Neuronal stem cell (in vitro differentiated cells): ENCODE data around the gene FILIP1L.

ENCODE experiments used
- DNase-seq: peaks from one replicate; pipeline ENCODE4 v3.0.0-alpha.2; 2013; ENCODE audit warnings: low spot score
- H2AFZ ChIP-seq: one replicate; pipeline ENCODE4 v1.6.1; 2013; ENCODE audit warnings: mild to moderate bottlenecking, low read length, inconsistent platforms
- H2AK5ac ChIP-seq: 2 replicates; pipeline ENCODE4 v1.6.1; 2013; ENCODE audit warnings: low read depth, mild to moderate bottlenecking, inconsistent platforms, low read length, moderate library complexity, mixed read lengths
- H2BK120ac ChIP-seq: 2 replicates; pipeline ENCODE4 v1.6.1; 2013; ENCODE audit warnings: low read depth, mild to moderate bottlenecking, inconsistent platforms, low read length, moderate library complexity, mixed read lengths
- H2BK12ac ChIP-seq: one replicate; pipeline ENCODE4 v1.6.1; 2013; ENCODE audit warnings: low read length, inconsistent platforms
- H2BK15ac ChIP-seq: 2 replicates; pipeline ENCODE4 v1.6.1; 2013; ENCODE audit warnings: mild to moderate bottlenecking, low read length, inconsistent platforms, mixed read lengths
- H2BK5ac ChIP-seq: one replicate; pipeline ENCODE4 v1.6.1; 2013; ENCODE audit warnings: inconsistent platforms, mild to moderate bottlenecking, low read length, moderate library complexity
- H3K14ac ChIP-seq: one replicate; pipeline ENCODE4 v1.6.1; 2013; ENCODE audit warnings: low read length, inconsistent platforms
- H3K18ac ChIP-seq: 2 replicates; pipeline ENCODE4 v1.6.1; 2013; ENCODE audit warnings: low read length, inconsistent platforms
- H3K23ac ChIP-seq: 2 replicates; pipeline ENCODE4 v1.6.1; 2013; ENCODE audit warnings: low read depth, mild to moderate bottlenecking, mixed read lengths, low read length, inconsistent platforms; ENCODE audit not compliant: poor library complexity
- H3K27ac ChIP-seq: replicated peaks from 3 replicates; pipeline ENCODE4 v1.5.1; 2013; ENCODE audit warnings: low read length, inconsistent platforms
- H3K27me3 ChIP-seq, 3 experiments: 2 replicates each; pipeline ENCODE4 v1.6.1; 2013; ENCODE audit warnings: low read length in 3 of 3, mild to moderate bottlenecking in 2 of 3, inconsistent platforms in 1 of 3, low read depth in 1 of 3, mixed read lengths in 1 of 3, moderate library complexity in 1 of 3; ENCODE audit not compliant: control insufficient read depth in 3 of 3, insufficient read depth in 3 of 3
- H3K36me3 ChIP-seq, 2 donors: replicated peaks in 1 of 2; 2 replicates each; pipeline ENCODE4 v1.6.1; 2013; ENCODE audit warnings: low read length in 2 of 2; ENCODE audit not compliant: control insufficient read depth in 2 of 2, insufficient read depth in 2 of 2
- H3K4ac ChIP-seq: 2 replicates; pipeline ENCODE4 v1.6.1; 2013; ENCODE audit warnings: inconsistent platforms, mild to moderate bottlenecking, low read length, moderate library complexity
- H3K4me1 ChIP-seq, 2 donors: 1 replicate in 1 of 2; 2 replicates in 1 of 2; pipeline ENCODE4 v1.6.1; 2013; ENCODE audit warnings: low read length in 2 of 2, low read depth in 1 of 2; ENCODE audit not compliant: control insufficient read depth in 2 of 2, insufficient read depth in 1 of 2
- H3K4me2 ChIP-seq: one replicate; pipeline ENCODE4 v1.6.1; 2013; ENCODE audit warnings: mild to moderate bottlenecking, low read length, inconsistent platforms; ENCODE audit not compliant: insufficient read depth, poor library complexity, severe bottlenecking
- H3K4me3 ChIP-seq, 2 donors: 2 replicates each; pipeline ENCODE4 v1.5.1; 2013; ENCODE audit warnings: low read length in 2 of 2, mild to moderate bottlenecking in 2 of 2, inconsistent platforms in 1 of 2, moderate library complexity in 1 of 2
- H3K79me1 ChIP-seq: one replicate; pipeline ENCODE4 v1.6.1; 2013; ENCODE audit warnings: low read depth, mild to moderate bottlenecking, inconsistent platforms, low read length, moderate library complexity
- H3K9ac ChIP-seq: one replicate; pipeline ENCODE4 v1.6.1; 2013; ENCODE audit warnings: mild to moderate bottlenecking, low read depth, low read length, inconsistent platforms; ENCODE audit not compliant: poor library complexity
- H3K9me3 ChIP-seq, 2 donors: replicated peaks in 1 of 2; 2 replicates each; pipeline versions ENCODE3 to v1.6.1; 2013; ENCODE audit warnings: low read length in 2 of 2, mild to moderate bottlenecking in 2 of 2, inconsistent platforms in 1 of 2, low read depth in 1 of 2, mixed read lengths in 1 of 2, moderate library complexity in 1 of 2; ENCODE audit not compliant: control insufficient read depth in 2 of 2, insufficient read depth in 1 of 2
- H4K8ac ChIP-seq: one replicate; pipeline ENCODE4 v1.6.1; 2013; ENCODE audit warnings: low read depth, mild to moderate bottlenecking, inconsistent platforms, low read length, moderate library complexity
- H4K91ac ChIP-seq: one replicate; pipeline ENCODE4 v1.6.1; 2013; ENCODE audit warnings: low read length, low read depth, mild to moderate bottlenecking, inconsistent platforms; ENCODE audit not compliant: poor library complexity
- WGBS, 2 donors: extraction: QIAGEN DNeasy Blood & Tissue Kit; methylation state at CpG; one replicate each; pipeline ENCODE4 v1.1.7; 2013; ENCODE audit warnings: missing lambda C conversion rate in 2 of 2, mixed read lengths in 1 of 2; ENCODE audit not compliant: insufficient read length in 2 of 2, insufficient replicate concordance in 1 of 2; ENCODE audit errors: extremely low coverage in 2 of 2; 5-methylcytosine and 5-hydroxymethylcytosine counted together

FILIP1L gene

DNA sequence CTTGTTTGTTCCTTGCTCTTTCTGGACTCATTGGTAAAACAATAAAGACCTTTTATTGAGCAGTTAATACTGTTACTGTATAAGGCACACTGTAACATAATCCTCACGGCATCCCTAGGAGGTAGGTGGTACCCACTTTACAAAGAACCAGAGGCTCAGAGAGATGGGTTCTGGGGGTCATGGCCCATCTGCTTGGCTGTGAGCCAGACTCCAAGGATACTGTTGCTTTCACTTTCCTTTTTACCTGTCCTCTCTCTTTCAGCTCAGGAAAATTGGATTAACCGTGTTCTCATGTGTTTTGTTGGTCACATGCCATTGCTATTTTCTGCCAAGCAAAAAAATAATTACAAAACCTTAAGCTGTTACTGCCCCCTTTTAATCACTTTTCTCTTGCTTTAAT lies 34.8 kb upstream of the FILIP1L start:
- peaks cover 0 to 7% of the 10 kb centered on the region in 2 donors for H3K36me3 ChIP-seq

DNA sequence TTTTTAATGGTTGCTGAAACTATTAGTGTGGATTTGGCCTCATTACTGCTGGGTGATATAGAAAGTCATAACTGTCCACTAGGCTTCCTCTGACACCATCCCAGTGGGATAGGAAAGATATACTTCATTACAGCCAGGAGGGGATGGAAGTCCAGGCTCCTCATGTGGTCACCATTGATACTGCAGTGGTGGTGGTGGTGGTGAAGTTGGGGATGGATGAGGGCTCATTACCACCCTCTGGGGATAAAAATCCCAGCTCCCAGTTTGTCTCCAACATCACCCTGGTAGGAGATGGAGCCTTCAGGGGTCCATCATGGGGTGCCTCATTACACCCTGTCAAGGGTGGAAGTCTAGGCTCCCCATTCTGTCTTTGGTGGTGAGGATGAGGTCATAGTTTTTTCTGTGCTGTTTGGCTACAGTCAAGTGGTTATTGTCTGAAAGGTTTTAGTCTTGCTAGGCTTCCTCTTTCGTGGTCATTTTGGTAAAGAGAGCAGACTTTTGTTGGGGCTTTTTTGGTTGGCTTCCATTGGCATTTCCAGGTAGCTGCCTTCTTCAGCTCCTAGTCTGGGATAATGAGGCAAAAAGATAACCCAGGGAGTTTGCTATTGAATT lies 30.1 kb upstream of the FILIP1L start:
- Histone ChIP-seq H3K4ac (no peak overlapping the region), H2BK15ac (no peak overlapping the region), H3K14ac (no peak overlapping the region), H2BK12ac (no peak overlapping the region), H2BK120ac (no peak overlapping the region), H2BK5ac (no peak overlapping the region), H4K8ac (no peak overlapping the region), H3K36me3 (peaks cover 0 to 2% of the 10 kb centered on the region in 2 donors), H2AFZ (no peak overlapping the region), H3K23ac (no peak overlapping the region), H3K4me3 (no peak overlapping the region), H3K9ac (no peak overlapping the region), H3K27ac (no peak overlapping the region), H3K79me1 (no peaks in the 10 kb centered on the region), H4K91ac (no peak overlapping the region), H3K4me1 (no peaks in the 10 kb centered on the region), H3K9me3 (peaks cover 0 to 9% of the 10 kb centered on the region in 2 donors), H3K4me2 (no peak overlapping the region), H2AK5ac (no peak overlapping the region), H3K18ac (no peak overlapping the region), H3K27me3 (no peaks in the 10 kb centered on the region)
- DNase-seq = no peak
- no CpG with 5 or more reads among the region's 1 CpG for WGBS, 2 donors

More for the DNA sequence above, 34.8 kb upstream of the FILIP1L start:
- Histone ChIP-seq H3K4me3 (no peak overlapping the region), H3K23ac (no peak overlapping the region), H3K27me3 (no peaks in the 10 kb centered on the region), H2BK120ac (no peak overlapping the region), H4K91ac (no peak overlapping the region), H3K4ac (no peak overlapping the region), H4K8ac (no peak overlapping the region), H2BK12ac (no peak overlapping the region), H3K27ac (no peak overlapping the region), H3K4me1 (no peaks in the 10 kb centered on the region), H2BK5ac (no peak overlapping the region), H2BK15ac (no peak overlapping the region), H3K79me1 (no peaks in the 10 kb centered on the region), H2AFZ (no peak overlapping the region), H3K9me3 (peaks cover 0 to 1% of the 10 kb centered on the region in 2 donors), H3K4me2 (no peak overlapping the region), H3K18ac (no peak overlapping the region), H2AK5ac (no peak overlapping the region), H3K14ac (no peak overlapping the region), H3K9ac (no peak overlapping the region)
- DNase-seq = no peak
- no CpG with 5 or more reads among the region's 2 CpGs for WGBS, 2 donors

DNA sequence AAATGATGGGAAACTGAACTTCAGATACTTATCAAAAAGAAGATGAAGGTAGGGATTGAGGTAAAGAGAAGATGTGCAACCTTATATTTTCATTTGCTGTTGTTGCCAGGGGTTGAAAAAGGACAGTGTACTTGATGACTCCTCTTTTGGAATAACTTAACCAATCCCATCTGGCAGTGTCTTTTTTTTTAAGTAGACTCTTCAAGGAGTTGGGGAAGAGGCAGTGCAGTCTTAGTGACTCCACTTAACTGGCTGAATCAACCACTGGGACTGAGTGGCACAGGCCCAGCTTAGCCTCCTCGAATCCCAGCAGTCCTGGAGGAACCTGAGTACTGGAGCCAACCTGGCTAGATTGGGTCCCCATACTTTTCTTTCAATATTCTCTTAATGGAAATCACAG lies 27.3 kb upstream of the FILIP1L start:
- H3K14ac ChIP-seq = no peak overlapping the region
- H4K91ac ChIP-seq = no peak overlapping the region
- H2AK5ac ChIP-seq = no peak overlapping the region
- H2BK5ac ChIP-seq = no peak overlapping the region
- WGBS, 2 donors = no CpG with 5 or more reads among the region's 1 CpG
- no peak overlapping the region for H2AFZ ChIP-seq
- H3K18ac ChIP-seq = no peak overlapping the region
- H3K4me1 ChIP-seq = no peaks in the 10 kb centered on the region
- no peak overlapping the region for H2BK15ac ChIP-seq
- peaks cover 0 to 9% of the 10 kb centered on the region in 2 donors for H3K9me3 ChIP-seq
- no peak overlapping the region for H2BK120ac ChIP-seq
- no peak overlapping the region for H3K4me2 ChIP-seq
- no peak for DNase-seq
- no peaks in the 10 kb centered on the region for H3K79me1 ChIP-seq
- no peaks in the 10 kb centered on the region for H3K27me3 ChIP-seq
- H3K9ac ChIP-seq = no peak overlapping the region
- no peak overlapping the region for H3K4me3 ChIP-seq
- H3K27ac ChIP-seq = no peak overlapping the region
- H4K8ac ChIP-seq = no peak overlapping the region
- no peak overlapping the region for H3K23ac ChIP-seq
- no peaks in the 10 kb centered on the region for H3K36me3 ChIP-seq
- H2BK12ac ChIP-seq = no peak overlapping the region
- H3K4ac ChIP-seq = no peak overlapping the region

DNA sequence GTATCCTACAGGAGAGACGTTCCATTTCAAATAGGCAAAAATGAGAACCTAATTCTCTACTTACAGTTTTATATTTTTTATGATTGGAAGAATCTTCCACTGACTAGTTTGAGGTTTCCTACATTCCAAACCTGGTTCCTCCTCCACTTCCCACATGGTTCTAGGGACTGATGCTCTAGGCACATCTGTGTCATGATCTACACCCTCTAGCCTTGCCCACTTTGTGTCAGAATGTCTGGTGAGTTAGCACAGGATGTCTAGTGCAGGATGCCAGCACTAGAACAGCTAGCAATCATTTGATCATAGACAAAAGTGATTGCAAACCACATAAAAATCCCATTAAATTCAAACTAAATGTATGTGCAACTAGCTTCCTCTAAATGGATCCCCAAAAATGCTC lies 26.7 kb upstream of the FILIP1L start:
- Histone ChIP-seq H2BK5ac (no peak overlapping the region), H2AFZ (no peak overlapping the region), H2BK120ac (no peak overlapping the region), H3K9ac (no peak overlapping the region), H3K36me3 (no peaks in the 10 kb centered on the region), H2AK5ac (no peak overlapping the region), H3K4me3 (no peak overlapping the region), H3K4me1 (no peaks in the 10 kb centered on the region), H3K23ac (no peak overlapping the region), H3K14ac (peak overlapping the region; percentile 63), H4K91ac (no peak overlapping the region), H2BK15ac (no peak overlapping the region), H4K8ac (no peak overlapping the region), H2BK12ac (no peak overlapping the region), H3K4ac (no peak overlapping the region), H3K18ac (no peak overlapping the region), H3K27ac (no peak overlapping the region), H3K9me3 (peaks cover 0 to 9% of the 10 kb centered on the region in 2 donors), H3K27me3 (no peaks in the 10 kb centered on the region), H3K79me1 (no peaks in the 10 kb centered on the region), H3K4me2 (no peak overlapping the region)
- DNase-seq = no peak
- WGBS, 2 donors = no CpG with 5 or more reads among the region's 1 CpG
